ENCODE measurements around the gene RETREG3. TPM values are rescaled to one million over a fixed set of nuclear protein-coding genes. Genes with fewer than 3 reads are reported as not detected.

RETREG3 gene
- total and polyA plus RNA-seq, 11 donors = 12.2 to 39.0 (median 24.9) TPM

DNA sequence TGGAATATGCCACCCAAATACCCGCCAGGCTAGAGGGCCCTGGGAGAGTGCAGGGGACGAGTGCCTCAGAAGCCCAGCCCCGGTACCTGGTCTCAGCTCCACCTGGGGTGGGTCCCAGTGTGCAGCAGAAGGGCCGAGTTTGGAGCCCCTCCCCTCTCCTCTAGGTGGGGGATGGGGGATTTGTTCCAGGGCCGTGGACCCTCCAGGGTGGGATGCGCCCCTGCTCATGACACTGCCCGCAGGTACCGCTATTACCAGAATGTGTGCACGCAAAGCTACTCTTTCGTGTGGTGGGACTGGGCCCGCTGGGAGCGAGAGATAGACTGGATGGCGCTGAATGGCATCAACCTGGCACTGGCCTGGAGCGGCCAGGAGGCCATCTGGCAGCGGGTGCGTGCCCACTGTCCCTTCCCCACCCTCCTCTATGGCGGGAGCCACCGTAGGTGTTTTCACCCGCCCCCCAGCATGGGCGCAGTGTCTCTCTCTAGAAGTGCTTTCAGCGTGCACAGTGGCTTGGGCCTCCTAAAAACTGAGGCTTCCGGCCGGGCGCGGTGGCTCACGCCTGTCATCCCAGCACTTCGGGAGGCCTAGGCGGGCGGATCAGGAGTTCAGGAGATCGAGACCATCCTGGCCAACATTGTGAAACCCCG, 71.9 kb downstream of the RETREG3 start:
- no peak for TF ChIP-seq CTCF (IDR thresholded peaks at IDR 0.05)
- TF ChIP-seq POLR2A (IDR thresholded peaks at IDR 0.05) = no peak
- ATAC-seq = peak in 2 of 4 donors; percentile 1 to 2
- intact Hi-C loops (cut with DNase I) = no loop called here
- H3K9me3 ChIP-seq = no peaks in the 10 kb centered on the region
- peak overlapping the region in 11 of 12 donors; percentile 57 to 81 (median 72) for H3K4me3 ChIP-seq
- peaks cover 9 to 29% (median 17%) of the 10 kb centered on the region in 12 donors for H3K4me1 ChIP-seq
- H3K36me3 ChIP-seq = peaks cover 0 to 41% (median 31%) of the 10 kb centered on the region in 9 donors
- DNase-seq = peak in 1 of 5 donors; percentile 26
- peak overlapping the region in 11 of 12 donors; percentile 75 to 97 (median 87) for H3K27ac ChIP-seq
- no peaks in the 10 kb centered on the region for H3K27me3 ChIP-seq
- 85 to 91% (median 88%) methylated on average over 24 to 31 of the region's 31 CpGs for WGBS, 4 donors

DNA sequence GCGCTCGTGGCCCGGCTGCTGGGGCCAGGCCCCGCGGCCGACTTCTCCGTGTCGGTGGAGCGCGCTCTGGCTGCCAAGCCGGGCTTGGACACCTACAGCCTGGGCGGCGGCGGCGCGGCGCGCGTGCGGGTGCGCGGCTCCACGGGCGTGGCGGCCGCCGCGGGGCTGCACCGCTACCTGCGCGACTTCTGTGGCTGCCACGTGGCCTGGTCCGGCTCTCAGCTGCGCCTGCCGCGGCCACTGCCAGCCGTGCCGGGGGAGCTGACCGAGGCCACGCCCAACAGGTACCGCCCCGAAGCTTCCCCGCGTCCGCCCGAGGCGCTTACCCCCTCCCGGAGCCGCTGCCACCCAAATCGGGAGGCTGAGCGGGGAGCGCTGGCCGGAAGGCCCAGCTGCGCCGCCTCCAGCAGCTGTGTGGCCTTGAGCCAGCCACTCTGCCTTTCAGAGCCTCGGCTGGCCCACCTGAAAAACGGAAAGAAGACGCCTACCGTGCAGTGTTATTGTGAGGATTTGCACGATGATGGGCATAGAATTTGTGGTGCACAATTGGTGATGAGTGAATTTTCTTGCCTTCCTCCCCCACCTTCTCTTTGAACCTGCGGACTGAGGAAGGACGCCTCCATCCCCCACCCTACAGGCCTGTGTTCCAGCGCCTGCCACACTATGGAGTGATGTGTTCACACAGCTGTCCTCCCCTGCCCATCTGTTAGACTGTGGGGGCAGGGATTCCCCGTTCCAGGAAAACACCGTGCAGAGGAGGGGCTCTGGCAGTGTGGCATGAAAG, 72.6 kb downstream of the RETREG3 start:
- intact Hi-C loops (cut with DNase I) = no loop called here
- peaks cover 9 to 34% (median 20%) of the 10 kb centered on the region in 12 donors for H3K4me1 ChIP-seq
- H3K36me3 ChIP-seq = peaks cover 0 to 34% (median 27%) of the 10 kb centered on the region in 9 donors
- no peaks in the 10 kb centered on the region for H3K9me3 ChIP-seq
- peak; percentile 38 to 80 (median 69) for ATAC-seq
- H3K27ac ChIP-seq = peak overlapping the region; percentile 28 to 97 (median 86)
- DNase-seq = peak; percentile 81 to 94 (median 90)
- WGBS, 4 donors = 1 to 2% (median 1%) methylated on average over 18 to 65 of the region's 65 CpGs
- H3K27me3 ChIP-seq = no peaks in the 10 kb centered on the region
- H3K4me3 ChIP-seq = peak overlapping the region; percentile 26 to 81 (median 72)
- no peak for TF ChIP-seq POLR2A (IDR thresholded peaks at IDR 0.05)
- peak in 3 of 12 donors; percentile 14 to 20 (median 20) for TF ChIP-seq CTCF (IDR thresholded peaks at IDR 0.05)

GRCh38 chr17:42536048-42536371, 73.2 kb downstream of the RETREG3 start, which contains the start of gene NAGLU:
TSS of gene NAGLU (plus strand) at chr17:42536241. CDS start at chr17:42536273, 32 bp downstream.
- Histone ChIP-seq H3K4me3 (peak within 1 kb of the TSS; percentile 26 to 81 (median 72)), H3K4me1 (peaks cover 9 to 37% (median 22%) of the 10 kb centered on the region in 12 donors), H3K27me3 (no peaks in the 10 kb centered on the region), H3K9me3 (no peaks in the 10 kb centered on the region), H3K27ac (peak within 1 kb of the TSS; percentile 28 to 97 (median 86)), H3K36me3 (peaks cover 0 to 28% (median 21%) of the 10 kb centered on the region in 9 donors)
- ATAC-seq (peak; percentile 83 to 95 (median 90)), DNase-seq (peak; percentile 97 to 99 (median 98))
- WGBS, 4 donors = 0 to 4% (median 1%) methylated on average over 5 to 40 of the region's 40 CpGs
- intact Hi-C loops (cut with DNase I) = no loop called here
- TF ChIP-seq CTCF (IDR thresholded peaks at IDR 0.05) = peak in 1 of 12 donors; percentile 9
- TF ChIP-seq POLR2A (IDR thresholded peaks at IDR 0.05) = peak in 1 of 2 donors; percentile 72
